GM12801 (cell line): Measurements from ENCODE around the gene BRMS1L.
"Not testable (repeated sequence)": the region's sequence is repeated elsewhere in the genome, so short reads cannot be mapped to it uniquely, and the experiment has no call there.

ENCODE experiments used
- CTCF ChIP-seq: IDR thresholded peaks from one replicate; pipeline ENCODE4 v1.5.1; 2011; ENCODE audit warnings: control low read depth; ENCODE audit not compliant: insufficient read length; ENCODE audit errors: extremely low read depth

Gene BRMS1L

GRCh38 chr14:35806006-35806907 is 19.9 kb upstream of the BRMS1L start:
- no peak for TF ChIP-seq CTCF

GRCh38 chr14:35807131-35807961 is 18.8 kb upstream of the BRMS1L start:
- TF ChIP-seq CTCF: no peak

- TF ChIP-seq CTCF: no peak
Observed at GRCh38 chr14:35808076-35808637, 18.0 kb upstream of the BRMS1L start.

- not testable (repeated sequence) for TF ChIP-seq CTCF
Observed at GRCh38 chr14:35808638-35809563, 17.2 kb upstream of the BRMS1L start, which contains the start of gene RALGAPA1. TSS of gene RALGAPA1 (minus strand) at chr14:35809295. CDS start at chr14:35808835, 460 bp downstream.

- TF ChIP-seq CTCF: no peak
Observed at GRCh38 chr14:35809597-35809996, 16.5 kb upstream of the BRMS1L start.

- TF ChIP-seq CTCF: no peak
Observed at GRCh38 chr14:35810963-35811362, 15.2 kb upstream of the BRMS1L start.
